AML-193 (cell line): ENCODE results near the gene KRTAP1-1.
A peak's percentile ranks its signal among the peaks of the same experiment; 100 is the strongest.
"Not testable (repeated sequence)": the region's sequence is repeated elsewhere in the genome, so short reads cannot be mapped to it uniquely, and the experiment has no call there.

Experiments used
- DNase-seq, 2 experiments: peaks; one replicate each; lab custom pipeline; 2025; lab: John Stamatoyannopoulos, UW

KRTAP1-1 gene

GRCh38 chr17:41040783-41041571, at the start of gene KRTAP1-1:
Gene KRTAP1-1, minus strand, starts transcription at chr17:41041450. Its CDS starts 53 bp downstream, at chr17:41041397.
- DNase-seq, result not testable (repeated sequence)

- DNase-seq, result not testable (repeated sequence)
These were observed 47.6 kb upstream of the KRTAP1-1 start for GRCh38 chr17:41088760-41089352.

GRCh38 chr17:41084100-41084856, 43.0 kb upstream of the KRTAP1-1 start, which contains the start of gene KRTAP4-7:
Gene KRTAP4-7, plus strand, starts transcription at chr17:41084150. Its CDS starts 57 bp downstream, at chr17:41084207.
- DNase-seq, result not testable (repeated sequence)

- DNase-seq, result not testable (repeated sequence)
These were observed 42.2 kb upstream of the KRTAP1-1 start for GRCh38 chr17:41083427-41083826.

- DNase-seq, result no peak
These were observed 41.4 kb upstream of the KRTAP1-1 start for GRCh38 chr17:41082626-41083025.

GRCh38 chr17:41076788-41077187, 35.5 kb upstream of the KRTAP1-1 start:
- no peak for DNase-seq

- no peak for DNase-seq
These were observed 32.4 kb upstream of the KRTAP1-1 start for GRCh38 chr17:41073676-41074075.

- DNase-seq, result no peak
These were observed 30.5 kb upstream of the KRTAP1-1 start for GRCh38 chr17:41071606-41072360.

- peak; percentile 42 to 58 for DNase-seq
These were observed 27.8 kb upstream of the KRTAP1-1 start for GRCh38 chr17:41069031-41069430.

- DNase-seq, result no peak
These were observed 26.0 kb upstream of the KRTAP1-1 start for GRCh38 chr17:41067281-41067680.

GRCh38 chr17:41065829-41066624, 24.8 kb upstream of the KRTAP1-1 start, which contains the start of gene KRTAP2-4:
Gene KRTAP2-4, minus strand, starts transcription at chr17:41065879. Its CDS starts 34 bp downstream, at chr17:41065845.
- DNase-seq, result peak; percentile 34 to 58

- not testable (repeated sequence) for DNase-seq
These were observed 23.9 kb upstream of the KRTAP1-1 start for GRCh38 chr17:41065016-41065689.

GRCh38 chr17:41064301-41064700, 23.1 kb upstream of the KRTAP1-1 start:
- DNase-seq, result no peak

- no peak for DNase-seq
These were observed 22.2 kb upstream of the KRTAP1-1 start for GRCh38 chr17:41063449-41063848.

- no peak for DNase-seq
These were observed 20.7 kb upstream of the KRTAP1-1 start for GRCh38 chr17:41061964-41062363.

- no peak for DNase-seq
These were observed 18.9 kb upstream of the KRTAP1-1 start, which contains the start of gene KRTAP2-3 for GRCh38 chr17:41060052-41060604. Gene KRTAP2-3, minus strand, starts transcription at chr17:41060114. Its CDS starts 64 bp downstream, at chr17:41060050.

GRCh38 chr17:41059276-41060051, 18.2 kb upstream of the KRTAP1-1 start:
- DNase-seq, result not testable (repeated sequence)

GRCh38 chr17:41058741-41059140, 17.5 kb upstream of the KRTAP1-1 start:
- no peak for DNase-seq

GRCh38 chr17:41057547-41057946, 16.3 kb upstream of the KRTAP1-1 start:
- no peak for DNase-seq
